GM19468 (cell line): Measurements from ENCODE around the gene ELMOD3.
"Not testable (repeated sequence)": the region's sequence is repeated elsewhere in the genome, so short reads cannot be mapped to it uniquely, and the experiment has no call there.

Source experiments
- ATAC-seq: cut with Tn5 transposase; IDR thresholded peaks from one replicate; pipeline ENCODE4 v1.9.1; 2021; ENCODE audit warnings: mild to moderate bottlenecking, moderate library complexity, moderate number of reproducible peaks; ENCODE audit not compliant: unreplicated experiment; ENCODE audit errors: extremely low read depth

Gene ELMOD3

DNA sequence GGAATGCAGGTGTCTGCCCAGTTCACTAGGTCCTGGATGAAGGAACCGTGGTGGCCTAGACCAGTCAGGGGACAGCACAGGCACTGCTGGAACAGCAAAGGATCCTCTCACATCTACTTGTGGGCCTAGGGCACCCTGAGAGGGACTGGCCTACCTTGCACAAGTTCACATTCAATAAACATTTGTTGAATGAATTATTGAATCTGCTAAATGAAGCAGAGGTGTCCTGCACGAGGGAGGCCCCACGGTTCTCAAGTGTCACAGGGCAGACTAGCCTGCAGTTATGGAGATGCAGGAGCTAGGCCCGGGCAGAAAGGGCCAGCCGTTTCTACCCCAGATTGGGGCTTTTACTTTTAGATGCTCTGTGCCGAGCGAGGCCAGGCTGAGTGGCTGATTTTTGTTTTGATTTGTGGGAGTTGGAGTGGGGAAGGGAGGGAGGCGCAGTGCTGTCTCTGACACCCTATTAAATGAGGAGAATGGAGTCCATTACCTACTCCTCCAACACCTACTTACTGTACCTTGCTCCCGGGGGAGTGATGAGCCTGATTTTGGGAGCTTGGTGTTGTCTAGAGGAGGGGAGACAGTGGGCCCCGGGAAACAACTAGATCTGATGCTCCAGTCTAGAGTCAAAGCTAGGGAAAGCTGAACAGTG is 82.4 kb downstream of the ELMOD3 start:
- ATAC-seq, result no peak

DNA sequence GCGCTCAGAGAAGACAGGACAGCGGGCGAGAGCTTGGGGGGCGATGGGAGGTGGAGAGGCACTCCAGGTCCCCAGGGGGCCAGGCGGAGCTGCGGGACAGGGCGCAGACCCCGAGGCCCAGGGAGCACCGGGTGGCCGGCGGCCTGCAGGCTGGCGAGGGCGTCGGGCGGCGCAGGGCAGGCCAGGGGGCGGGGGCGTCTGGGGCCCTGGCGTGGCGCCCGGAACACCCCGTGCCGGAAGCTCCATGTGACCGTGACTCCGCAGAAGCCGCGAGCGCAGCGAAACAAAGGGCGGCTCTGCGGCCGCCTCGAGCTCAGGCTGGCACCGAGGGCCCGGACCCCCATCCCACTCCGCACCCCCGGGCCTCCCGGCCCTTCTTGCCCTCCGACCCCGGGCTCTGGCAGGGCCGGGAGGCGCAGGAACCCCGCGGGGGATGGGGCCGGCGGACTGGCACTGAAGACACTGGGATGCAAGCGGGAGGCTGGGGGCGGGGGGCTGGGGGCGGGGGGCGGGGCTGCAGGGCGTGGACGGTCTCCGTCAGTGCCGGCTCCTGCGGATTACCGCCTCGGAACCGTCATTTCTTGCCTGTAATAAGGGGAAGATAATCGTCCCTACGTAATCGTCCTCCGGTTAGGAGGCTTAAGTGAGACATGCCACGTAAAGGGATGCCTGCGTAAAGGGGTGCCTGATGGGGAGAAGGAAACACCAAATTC is 83.1 kb downstream of the ELMOD3 start:
- ATAC-seq, result peak; percentile 93

DNA sequence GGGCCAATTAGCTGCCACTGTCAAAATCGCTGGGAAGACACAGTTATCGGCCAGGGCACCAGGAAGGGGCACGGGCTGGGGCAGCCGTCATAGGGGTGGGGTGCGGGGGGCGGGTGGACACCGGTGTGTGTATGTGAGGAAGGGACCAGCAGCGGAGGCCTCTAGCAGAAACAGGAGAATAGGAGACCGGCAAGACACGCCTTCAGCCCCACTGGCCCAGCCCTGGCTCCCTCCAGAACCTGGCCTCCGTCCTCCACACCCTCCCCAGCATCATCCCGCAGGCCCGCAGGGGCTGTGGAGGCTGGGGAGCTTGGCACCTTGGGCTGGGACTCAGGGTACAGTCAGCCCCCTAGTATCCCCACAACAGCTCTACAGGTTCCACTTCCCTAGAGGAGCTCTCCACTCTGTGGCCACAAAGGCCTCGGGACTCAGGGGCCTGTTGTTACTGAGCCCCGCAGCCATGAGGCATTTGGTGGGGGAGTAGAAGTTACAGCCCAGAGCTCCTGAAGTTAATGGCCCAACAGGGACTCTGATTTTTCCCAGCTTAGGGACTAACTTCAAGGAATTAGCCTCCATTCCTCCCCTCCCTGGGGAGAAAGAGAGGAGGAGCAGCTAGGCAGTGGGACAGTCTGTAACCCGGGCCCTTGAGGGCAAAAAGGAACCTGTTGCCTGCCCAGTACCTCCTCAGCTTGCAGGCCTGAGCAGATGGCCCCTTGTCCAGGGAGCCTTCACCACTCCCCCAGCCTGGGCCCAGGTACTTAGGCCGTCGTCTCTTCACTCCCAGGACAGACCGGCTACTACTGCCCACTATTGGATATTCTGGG is 83.8 kb downstream of the ELMOD3 start:
- no peak for ATAC-seq

GRCh38 chr2:85439025-85439472 is 84.5 kb downstream of the ELMOD3 start:
- ATAC-seq, result no peak

- not testable (repeated sequence) for ATAC-seq
Measured at GRCh38 chr2:85439569-85439968, 85.0 kb downstream of the ELMOD3 start.

GRCh38 chr2:85439986-85440385 is 85.4 kb downstream of the ELMOD3 start:
- no peak for ATAC-seq

DNA sequence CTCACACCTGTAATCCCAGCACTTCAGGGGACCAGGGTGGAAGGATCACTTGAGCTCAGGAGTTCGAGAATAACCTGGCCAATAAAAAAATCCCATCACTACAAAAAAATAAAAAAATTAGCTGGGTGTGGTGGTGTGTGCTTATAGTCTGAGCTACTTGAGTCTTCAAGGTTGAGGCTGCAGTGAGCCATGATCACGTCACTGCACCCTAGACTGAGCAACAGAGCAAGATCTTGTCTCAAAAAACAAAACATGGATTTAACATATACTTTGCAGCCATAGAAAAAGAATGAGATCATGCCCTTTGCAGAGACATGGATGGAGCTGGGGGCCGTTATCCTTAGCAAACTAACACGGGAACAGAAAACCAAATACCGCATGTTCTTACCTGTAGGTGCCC is 86.2 kb downstream of the ELMOD3 start:
- ATAC-seq, result no peak
